ENCODE results near the gene VDR.

The VDR gene

DNA sequence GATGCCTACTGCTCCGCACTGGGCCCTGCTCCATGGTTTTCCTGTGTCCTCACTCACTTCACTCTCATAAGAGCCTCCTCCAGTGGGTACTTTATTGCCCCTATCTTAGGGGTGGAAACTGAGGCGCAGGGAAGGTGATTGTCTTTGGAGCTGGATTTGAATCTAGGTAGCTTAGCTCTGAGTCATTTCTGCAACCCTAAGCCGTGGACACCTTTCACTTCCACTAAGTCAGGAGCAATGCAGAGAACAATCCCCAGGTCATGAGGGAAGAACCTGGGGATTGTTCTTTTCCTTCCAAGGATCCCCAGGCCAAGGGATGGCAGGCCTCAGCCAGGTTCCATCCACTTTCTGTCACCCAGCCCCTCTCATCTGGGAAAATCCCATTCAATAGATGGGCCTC, 20.3 kb downstream of the VDR start:
- H3K27me3 ChIP-seq (ENCODE audit: insufficient read depth, low read length, poor library complexity, severe bottlenecking): no peaks in the 10 kb centered on the region
- H3K9ac ChIP-seq (ENCODE audit: low read depth, low read length, poor library complexity, severe bottlenecking): no peak overlapping the region
- TF ChIP-seq, protein P1, sequence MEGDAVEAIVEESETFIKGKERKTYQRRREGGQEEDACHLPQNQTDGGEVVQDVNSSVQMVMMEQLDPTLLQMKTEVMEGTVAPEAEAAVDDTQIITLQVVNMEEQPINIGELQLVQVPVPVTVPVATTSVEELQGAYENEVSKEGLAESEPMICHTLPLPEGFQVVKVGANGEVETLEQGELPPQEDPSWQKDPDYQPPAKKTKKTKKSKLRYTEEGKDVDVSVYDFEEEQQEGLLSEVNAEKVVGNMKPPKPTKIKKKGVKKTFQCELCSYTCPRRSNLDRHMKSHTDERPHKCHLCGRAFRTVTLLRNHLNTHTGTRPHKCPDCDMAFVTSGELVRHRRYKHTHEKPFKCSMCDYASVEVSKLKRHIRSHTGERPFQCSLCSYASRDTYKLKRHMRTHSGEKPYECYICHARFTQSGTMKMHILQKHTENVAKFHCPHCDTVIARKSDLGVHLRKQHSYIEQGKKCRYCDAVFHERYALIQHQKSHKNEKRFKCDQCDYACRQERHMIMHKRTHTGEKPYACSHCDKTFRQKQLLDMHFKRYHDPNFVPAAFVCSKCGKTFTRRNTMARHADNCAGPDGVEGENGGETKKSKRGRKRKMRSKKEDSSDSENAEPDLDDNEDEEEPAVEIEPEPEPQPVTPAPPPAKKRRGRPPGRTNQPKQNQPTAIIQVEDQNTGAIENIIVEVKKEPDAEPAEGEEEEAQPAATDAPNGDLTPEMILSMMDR (conservative IDR thresholded peaks at IDR 0.05; ENCODE audit: low read length): no peak
- no peak for TF ChIP-seq EZH2phosphoT487 (IDR thresholded peaks at IDR 0.05; ENCODE audit: borderline replicate concordance)
- H3K79me2 ChIP-seq (ENCODE audit: insufficient read depth, low read length): no peaks in the 10 kb centered on the region
- no peaks in the 10 kb centered on the region for H3K9me3 ChIP-seq (ENCODE audit: insufficient read depth, low read depth, low read length)
- no peaks in the 10 kb centered on the region for H3F3A ChIP-seq (ENCODE audit: low read depth)
- H3K4me2 ChIP-seq (ENCODE audit: low read depth, low read length, poor library complexity, severe bottlenecking): peak overlapping the region; percentile 55
- no peaks in the 10 kb centered on the region for H3K9me2 ChIP-seq (replicated peaks; ENCODE audit: low read depth, low read length)
- H4K20me1 ChIP-seq (ENCODE audit: insufficient read depth, low read length, poor library complexity, severe bottlenecking): no peaks in the 10 kb centered on the region
- peaks cover 30% of the 10 kb centered on the region for H3K4me1 ChIP-seq (ENCODE audit: insufficient read depth, low read length, poor library complexity, severe bottlenecking)
- no peak overlapping the region for H2AFZ ChIP-seq (ENCODE audit: low read length)
- no peaks in the 10 kb centered on the region for H3K36me3 ChIP-seq (ENCODE audit: insufficient read depth, low read length)
- H3K4me3 ChIP-seq (ENCODE audit: low read length, poor library complexity, severe bottlenecking): no peak overlapping the region

DNA sequence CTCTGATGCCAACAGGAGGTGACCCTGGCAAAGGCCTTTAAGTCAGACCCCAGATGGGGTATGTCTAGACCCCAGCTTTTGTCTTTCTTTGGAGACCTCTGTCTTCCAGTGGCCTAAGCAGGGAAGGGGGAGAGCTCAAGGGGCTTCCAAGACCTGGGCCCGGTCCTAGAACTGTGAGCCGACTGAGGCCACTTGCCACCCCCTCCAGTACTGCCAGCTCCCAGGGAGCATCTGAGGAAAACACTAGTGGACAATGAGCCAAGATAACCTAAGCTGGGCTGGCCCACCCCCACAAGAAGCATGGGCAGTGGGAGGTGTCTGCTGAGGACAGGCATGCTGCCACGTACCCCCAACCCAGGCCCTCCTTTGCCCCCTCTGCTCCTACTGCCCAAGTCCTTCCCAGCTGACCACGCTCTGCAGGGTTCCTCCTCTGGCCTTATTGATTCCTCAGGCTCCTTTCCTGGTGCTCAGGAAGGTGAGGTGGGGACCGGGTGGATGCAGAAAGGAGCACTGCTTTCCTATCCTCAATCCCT, 21.1 kb downstream of the VDR start:
- Histone ChIP-seq H3K9ac (ENCODE audit: low read depth, low read length, poor library complexity, severe bottlenecking) (no peak overlapping the region), H3K4me2 (ENCODE audit: low read depth, low read length, poor library complexity, severe bottlenecking) (peak overlapping the region; percentile 11), H3K79me2 (ENCODE audit: insufficient read depth, low read length) (no peaks in the 10 kb centered on the region), H3F3A (ENCODE audit: low read depth) (no peaks in the 10 kb centered on the region), H3K4me3 (ENCODE audit: low read length, poor library complexity, severe bottlenecking) (no peak overlapping the region), H3K9me2 (replicated peaks; ENCODE audit: low read depth, low read length) (no peaks in the 10 kb centered on the region), H3K9me3 (ENCODE audit: insufficient read depth, low read depth, low read length) (no peaks in the 10 kb centered on the region), H2AFZ (ENCODE audit: low read length) (no peak overlapping the region), H3K27me3 (ENCODE audit: insufficient read depth, low read length, poor library complexity, severe bottlenecking) (no peaks in the 10 kb centered on the region), H3K4me1 (ENCODE audit: insufficient read depth, low read length, poor library complexity, severe bottlenecking) (peaks cover 30% of the 10 kb centered on the region), H3K36me3 (ENCODE audit: insufficient read depth, low read length) (no peaks in the 10 kb centered on the region), H4K20me1 (ENCODE audit: insufficient read depth, low read length, poor library complexity, severe bottlenecking) (no peaks in the 10 kb centered on the region)
- no peak for TF ChIP-seq EZH2phosphoT487 (IDR thresholded peaks at IDR 0.05; ENCODE audit: borderline replicate concordance)
- TF ChIP-seq, protein P1 (conservative IDR thresholded peaks at IDR 0.05; ENCODE audit: low read length): no peak

DNA sequence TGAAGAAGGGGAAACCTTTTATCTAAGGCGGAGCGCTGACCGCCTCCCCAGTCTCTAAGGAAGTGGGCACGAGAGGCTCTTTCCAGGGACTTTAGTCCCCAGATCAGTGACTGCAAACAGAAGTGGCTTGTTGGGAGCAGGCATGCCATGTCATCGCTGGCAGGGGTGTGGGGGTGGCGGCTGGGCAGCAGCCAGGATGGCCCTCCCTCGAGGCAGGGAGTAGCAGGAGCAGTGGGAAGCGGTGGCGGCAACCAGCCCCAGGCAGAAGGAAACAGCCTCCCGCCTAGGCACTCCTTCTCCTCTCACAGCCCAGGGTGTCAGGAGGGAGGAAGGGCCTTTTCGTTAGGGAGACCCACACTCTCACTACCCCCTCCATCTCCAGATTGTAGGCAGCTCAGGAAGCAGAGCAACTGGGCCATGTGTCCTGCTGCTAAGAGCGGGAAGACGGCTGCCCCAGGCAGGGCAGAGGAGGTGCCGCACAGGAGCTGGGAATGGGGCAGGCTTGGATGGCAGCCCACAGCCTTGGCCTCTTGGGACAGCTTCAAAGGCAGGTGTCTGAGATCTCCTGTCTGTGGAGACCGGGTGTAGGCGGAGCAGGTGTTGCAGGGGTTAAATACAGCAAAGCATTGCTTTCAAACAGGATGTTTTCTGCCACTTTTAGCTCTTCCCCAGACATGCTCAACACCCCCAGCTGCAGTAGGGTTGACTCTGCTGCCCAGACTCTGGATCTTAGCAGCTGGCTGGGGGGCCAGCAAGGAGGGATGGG, 21.8 kb downstream of the VDR start:
- Histone ChIP-seq H4K20me1 (ENCODE audit: insufficient read depth, low read length, poor library complexity, severe bottlenecking) (no peaks in the 10 kb centered on the region), H3F3A (ENCODE audit: low read depth) (no peaks in the 10 kb centered on the region), H3K9ac (ENCODE audit: low read depth, low read length, poor library complexity, severe bottlenecking) (no peak overlapping the region), H3K27me3 (ENCODE audit: insufficient read depth, low read length, poor library complexity, severe bottlenecking) (no peaks in the 10 kb centered on the region), H3K9me3 (ENCODE audit: insufficient read depth, low read depth, low read length) (no peaks in the 10 kb centered on the region), H3K4me1 (ENCODE audit: insufficient read depth, low read length, poor library complexity, severe bottlenecking) (peaks cover 30% of the 10 kb centered on the region), H3K79me2 (ENCODE audit: insufficient read depth, low read length) (no peaks in the 10 kb centered on the region), H3K4me2 (ENCODE audit: low read depth, low read length, poor library complexity, severe bottlenecking) (peak overlapping the region; percentile 11), H3K4me3 (ENCODE audit: low read length, poor library complexity, severe bottlenecking) (no peak overlapping the region), H3K36me3 (ENCODE audit: insufficient read depth, low read length) (no peaks in the 10 kb centered on the region), H3K9me2 (replicated peaks; ENCODE audit: low read depth, low read length) (no peaks in the 10 kb centered on the region), H2AFZ (ENCODE audit: low read length) (no peak overlapping the region)
- no peak for TF ChIP-seq EZH2phosphoT487 (IDR thresholded peaks at IDR 0.05; ENCODE audit: borderline replicate concordance)
- TF ChIP-seq, protein P1 (conservative IDR thresholded peaks at IDR 0.05; ENCODE audit: low read length): no peak

Measured in Loucy (cell line).